MG63 (cell line): ENCODE measurements around the gene TDRKH. TPM values are rescaled to one million over a fixed set of nuclear protein-coding genes. Genes with fewer than 3 reads are reported as not detected.
"Not testable (repeated sequence)": the region's sequence is repeated elsewhere in the genome, so short reads cannot be mapped to it uniquely, and the experiment has no call there.

Experiments
- DNase-seq: peaks from one replicate; pipeline ENCODE4 v3.0.0-alpha.2; 2020
- H3K27me3 ChIP-seq: fragments of 250-450 bp; sonication (Bioruptor Pico); 2 replicates; pipeline ENCODE4 v1.5.1; 2020; ENCODE audit warnings: mild to moderate bottlenecking, moderate library complexity
- H3K36me3 ChIP-seq: fragments of 250-450 bp; sonication (Bioruptor Pico); 2 replicates; pipeline ENCODE4 v1.5.1; 2020; ENCODE audit warnings: mild to moderate bottlenecking, moderate library complexity
- H3K4me3 ChIP-seq: fragments of 250-450 bp; sonication (Bioruptor Pico); 2 replicates; pipeline ENCODE4 v1.5.1; 2020; ENCODE audit warnings: mild to moderate bottlenecking, moderate library complexity
- H3K9me3 ChIP-seq: fragments of 250-450 bp; sonication (Bioruptor Pico); 2 replicates; pipeline ENCODE4 v1.5.1; 2020; ENCODE audit warnings: mild to moderate bottlenecking, moderate library complexity
- total RNA-seq: library from RNA; depleted of rRNA; stranded (reverse); fragments of >200 nt; shearing (Covaris generic); gene quantifications from 2 replicates; pipeline ENCODE4 v1.2.3, GENCODE V29; 2014; ENCODE audit warnings: low replicate concordance

The TDRKH gene
- total RNA-seq, 1 experiment from 2014 or later, result 23.5 TPM

GRCh38 chr1:151783796-151784195 lies 6.5 kb downstream of the TDRKH start:
- Histone ChIP-seq H3K36me3 (peaks cover 2% of the 10 kb centered on the region; the same call in 1 of the 2 replicates), H3K27me3 (no peaks in the 10 kb centered on the region), H3K4me3 (no peak overlapping the region), H3K9me3 (no peaks in the 10 kb centered on the region)
- no peak for DNase-seq

- DNase-seq, result no peak
- Histone ChIP-seq H3K36me3 (peaks cover 2% of the 10 kb centered on the region; the same call in 1 of the 2 replicates), H3K4me3 (no peak overlapping the region), H3K9me3 (no peaks in the 10 kb centered on the region), H3K27me3 (no peaks in the 10 kb centered on the region)
Measured at GRCh38 chr1:151782741-151783140, 7.6 kb downstream of the TDRKH start.

- not testable (repeated sequence) for DNase-seq, H3K36me3 ChIP-seq, H3K4me3 ChIP-seq, H3K27me3 ChIP-seq, H3K9me3 ChIP-seq
Measured at GRCh38 chr1:151782026-151782425, 8.3 kb downstream of the TDRKH start.

GRCh38 chr1:151780736-151781135 lies 9.6 kb downstream of the TDRKH start:
- not testable (repeated sequence) for DNase-seq, H3K27me3 ChIP-seq, H3K9me3 ChIP-seq, H3K36me3 ChIP-seq, H3K4me3 ChIP-seq

GRCh38 chr1:151779852-151780251 lies 10.4 kb downstream of the TDRKH start:
- H3K9me3 ChIP-seq, result no peaks in the 10 kb centered on the region
- no peaks in the 10 kb centered on the region for H3K27me3 ChIP-seq
- H3K4me3 ChIP-seq, result no peak overlapping the region
- DNase-seq, result no peak
- H3K36me3 ChIP-seq, result peaks cover 5% of the 10 kb centered on the region

- no peak for DNase-seq
- Histone ChIP-seq H3K36me3 (peaks cover 7% of the 10 kb centered on the region), H3K27me3 (no peaks in the 10 kb centered on the region), H3K4me3 (no peak overlapping the region), H3K9me3 (no peaks in the 10 kb centered on the region)
Measured at GRCh38 chr1:151777317-151777716, 13.0 kb downstream of the TDRKH start.

GRCh38 chr1:151776665-151777062 lies 13.6 kb downstream of the TDRKH start:
- Histone ChIP-seq H3K9me3 (no peaks in the 10 kb centered on the region), H3K4me3 (no peak overlapping the region), H3K36me3 (peaks cover 7% of the 10 kb centered on the region), H3K27me3 (no peaks in the 10 kb centered on the region)
- no peak for DNase-seq

GRCh38 chr1:151775894-151776664 lies 14.2 kb downstream of the TDRKH start:
- H3K4me3 ChIP-seq, result no peak overlapping the region
- no peaks in the 10 kb centered on the region for H3K27me3 ChIP-seq
- DNase-seq, result peak; percentile 39
- no peaks in the 10 kb centered on the region for H3K9me3 ChIP-seq
- H3K36me3 ChIP-seq, result peaks cover 5% of the 10 kb centered on the region; the same call in 1 of the 2 replicates

GRCh38 chr1:151774256-151774922 lies 15.9 kb downstream of the TDRKH start:
- Histone ChIP-seq H3K27me3 (no peaks in the 10 kb centered on the region), H3K9me3 (no peaks in the 10 kb centered on the region), H3K4me3 (no peak overlapping the region), H3K36me3 (peaks cover 5% of the 10 kb centered on the region; the same call in 1 of the 2 replicates)
- DNase-seq, result no peak

- DNase-seq, result no peak
- no peaks in the 10 kb centered on the region for H3K27me3 ChIP-seq
- H3K4me3 ChIP-seq, result no peak overlapping the region
- peaks cover 5% of the 10 kb centered on the region; the same call in 1 of the 2 replicates for H3K36me3 ChIP-seq
- no peaks in the 10 kb centered on the region for H3K9me3 ChIP-seq
Measured at GRCh38 chr1:151773702-151774101, 16.6 kb downstream of the TDRKH start.

- H3K9me3 ChIP-seq, H3K4me3 ChIP-seq, H3K27me3 ChIP-seq, H3K36me3 ChIP-seq, DNase-seq: not testable (repeated sequence)
Measured at GRCh38 chr1:151769270-151769669, 21.0 kb downstream of the TDRKH start.

GRCh38 chr1:151768351-151769066 lies 21.8 kb downstream of the TDRKH start:
- not testable (repeated sequence) for H3K9me3 ChIP-seq, H3K27me3 ChIP-seq, H3K4me3 ChIP-seq, H3K36me3 ChIP-seq, DNase-seq

- Histone ChIP-seq H3K27me3 (no peaks in the 10 kb centered on the region), H3K4me3 (peak overlapping the region; percentile 89), H3K9me3 (no peaks in the 10 kb centered on the region), H3K36me3 (peaks cover 28% of the 10 kb centered on the region)
- no peak for DNase-seq
Measured at GRCh38 chr1:151763990-151764389, 26.3 kb downstream of the TDRKH start.

- H3K27me3 ChIP-seq, result no peaks in the 10 kb centered on the region
- peaks cover 34% of the 10 kb centered on the region for H3K36me3 ChIP-seq
Measured at GRCh38 chr1:151762941-151763921, 27.1 kb downstream of the TDRKH start, which contains the start of gene MRPL9. MRPL9 (minus strand) TSS chr1:151763496; CDS start chr1:151763479, 17 bp downstream.

GRCh38 chr1:151760597-151761385 lies 29.5 kb downstream of the TDRKH start:
- no peak overlapping the region for H3K4me3 ChIP-seq
- H3K9me3 ChIP-seq, result no peaks in the 10 kb centered on the region
- no peak for DNase-seq
- peaks cover 37% of the 10 kb centered on the region for H3K36me3 ChIP-seq
- no peaks in the 10 kb centered on the region for H3K27me3 ChIP-seq

More at GRCh38 chr1:151762941-151763921, 27.1 kb downstream of the TDRKH start, which contains the start of gene MRPL9:
- DNase-seq, result peak; percentile 90
- H3K9me3 ChIP-seq, result no peaks in the 10 kb centered on the region
- H3K4me3 ChIP-seq, result peak within 1 kb of the TSS; percentile 89
